HuH-7 (cell line): ENCODE results near the gene UBE2QL1.

Experiments
- DNase-seq: peaks from one replicate; pipeline ENCODE4 v3.0.0; 2011; ENCODE audit warnings: low spot score

Gene UBE2QL1

GRCh38 chr5:6430418-6431028 is 18.1 kb upstream of the UBE2QL1 start:
- DNase-seq: no peak

- no peak for DNase-seq
These were observed 17.2 kb upstream of the UBE2QL1 start for GRCh38 chr5:6431214-6432195.

GRCh38 chr5:6432206-6432605 is 16.5 kb upstream of the UBE2QL1 start:
- no peak for DNase-seq

GRCh38 chr5:6434731-6435130 is 13.9 kb upstream of the UBE2QL1 start:
- no peak for DNase-seq

- DNase-seq: peak; percentile 33
These were observed 13.3 kb upstream of the UBE2QL1 start for GRCh38 chr5:6435356-6435755.

- no peak for DNase-seq
These were observed 11.8 kb upstream of the UBE2QL1 start for GRCh38 chr5:6436715-6437331.

GRCh38 chr5:6439588-6440550 is 8.8 kb upstream of the UBE2QL1 start:
- no peak for DNase-seq

GRCh38 chr5:6442333-6442732 is 6.3 kb upstream of the UBE2QL1 start:
- DNase-seq: no peak

GRCh38 chr5:6443326-6443725 is 5.3 kb upstream of the UBE2QL1 start:
- DNase-seq: no peak

GRCh38 chr5:6446042-6446441 is 2.6 kb upstream of the UBE2QL1 start:
- no peak for DNase-seq

- no peak for DNase-seq
These were observed 1.9 kb upstream of the UBE2QL1 start for GRCh38 chr5:6446626-6447309.

- no peak for DNase-seq
These were observed 1.1 kb upstream of the UBE2QL1 start for GRCh38 chr5:6447384-6448140.

GRCh38 chr5:6448141-6448491 is 543 bp upstream of the UBE2QL1 start:
- no peak for DNase-seq

GRCh38 chr5:6449465-6450158 is 953 bp downstream of the UBE2QL1 start:
- DNase-seq: no peak

GRCh38 chr5:6450319-6450833 is 1.7 kb downstream of the UBE2QL1 start:
- no peak for DNase-seq

GRCh38 chr5:6452622-6453504 is 4.2 kb downstream of the UBE2QL1 start:
- no peak for DNase-seq

- no peak for DNase-seq
These were observed 5.4 kb downstream of the UBE2QL1 start for GRCh38 chr5:6453937-6454560.

- no peak for DNase-seq
These were observed 6.0 kb downstream of the UBE2QL1 start for GRCh38 chr5:6454628-6455053.
